ENCODE results near the gene SLC25A15. TPM values are rescaled to one million over a fixed set of nuclear protein-coding genes. Genes with fewer than 3 reads are reported as not detected.
"Not testable (repeated sequence)": the region's sequence is repeated elsewhere in the genome, so short reads cannot be mapped to it uniquely, and the experiment has no call there.

SLC25A15 gene
- total RNA-seq, 1 donor from 2014 or later = 18.6 TPM

GRCh38 chr13:40781717-40782116 lies 7.7 kb upstream of the SLC25A15 start:
- Mint-ChIP-seq H3K27ac (no peak overlapping the region), H3K27me3 (no peaks in the 10 kb centered on the region), H3K36me3 (no peaks in the 10 kb centered on the region), H3K4me3 (no peak overlapping the region), H3K9me3 (no peaks in the 10 kb centered on the region), H3K4me1 (ENCODE audit: unreplicated experiment) (peaks cover 15% of the 10 kb centered on the region)
- DNase-seq (ENCODE audit: extremely low spot score, unreplicated experiment) = no peak
- no peak for TF ChIP-seq CTCF (conservative IDR thresholded peaks at IDR 0.05)

GRCh38 chr13:40782971-40783370 lies 6.4 kb upstream of the SLC25A15 start:
- not testable (repeated sequence) for H3K9me3 Mint-ChIP-seq; DNase-seq (ENCODE audit: extremely low spot score, unreplicated experiment); H3K4me3 Mint-ChIP-seq; H3K27ac Mint-ChIP-seq; H3K27me3 Mint-ChIP-seq; H3K36me3 Mint-ChIP-seq
- peaks cover 17% of the 10 kb centered on the region for H3K4me1 Mint-ChIP-seq (ENCODE audit: unreplicated experiment)

GRCh38 chr13:40784540-40784939 lies 4.9 kb upstream of the SLC25A15 start:
- Mint-ChIP-seq H3K36me3 (no peaks in the 10 kb centered on the region), H3K9me3 (no peaks in the 10 kb centered on the region), H3K27ac (no peak overlapping the region), H3K4me1 (ENCODE audit: unreplicated experiment) (peaks cover 16% of the 10 kb centered on the region), H3K4me3 (no peak overlapping the region), H3K27me3 (no peaks in the 10 kb centered on the region)
- DNase-seq (ENCODE audit: extremely low spot score, unreplicated experiment) = no peak
- no peak for TF ChIP-seq CTCF (conservative IDR thresholded peaks at IDR 0.05)

- no peak for DNase-seq (ENCODE audit: extremely low spot score, unreplicated experiment)
- Mint-ChIP-seq H3K9me3 (no peaks in the 10 kb centered on the region), H3K4me3 (peak overlapping the region; percentile 34), H3K27ac (peak overlapping the region; percentile 84), H3K36me3 (no peaks in the 10 kb centered on the region), H3K27me3 (no peaks in the 10 kb centered on the region), H3K4me1 (ENCODE audit: unreplicated experiment) (peaks cover 16% of the 10 kb centered on the region)
- no peak for TF ChIP-seq CTCF (conservative IDR thresholded peaks at IDR 0.05)
Observed at GRCh38 chr13:40786568-40786996, 2.8 kb upstream of the SLC25A15 start.

- Mint-ChIP-seq H3K27me3 (no peaks in the 10 kb centered on the region), H3K9me3 (no peaks in the 10 kb centered on the region), H3K36me3 (peaks cover under 1% of the 10 kb centered on the region), H3K4me3 (peak overlapping the region; percentile 73), H3K4me1 (ENCODE audit: unreplicated experiment) (peaks cover 17% of the 10 kb centered on the region), H3K27ac (peak overlapping the region; percentile 84)
- no peak for TF ChIP-seq CTCF (conservative IDR thresholded peaks at IDR 0.05)
- DNase-seq (ENCODE audit: extremely low spot score, unreplicated experiment) = no peak
Observed at GRCh38 chr13:40787062-40787461, 2.3 kb upstream of the SLC25A15 start.

GRCh38 chr13:40788540-40789274 lies 704 bp upstream of the SLC25A15 start:
- peak overlapping the region; percentile 83 for H3K4me3 Mint-ChIP-seq
- H3K4me1 Mint-ChIP-seq (ENCODE audit: unreplicated experiment) = peaks cover 19% of the 10 kb centered on the region
- H3K36me3 Mint-ChIP-seq; H3K27me3 Mint-ChIP-seq; H3K9me3 Mint-ChIP-seq; DNase-seq (ENCODE audit: extremely low spot score, unreplicated experiment): not testable (repeated sequence)
- H3K27ac Mint-ChIP-seq = peak overlapping the region; percentile 69
